Esophagus muscularis mucosa (tissue), 4 donors: ENCODE results near the gene ZNF180.

ENCODE experiments used
- CTCF ChIP-seq, 3 experiments: fragments of 200-600 bp in 2 of 3; fragments of 450-650 bp in 1 of 3; sonication (generic) in 2 of 3; IDR thresholded peaks; one replicate each; pipeline ENCODE4 v1.5.1; 2017 to 2019; ENCODE audit warnings: antibody characterized with exemption in 3 of 3, mild to moderate bottlenecking in 2 of 3, moderate library complexity in 1 of 3
- EP300 ChIP-seq: sonication (generic); formaldehyde crosslinking; IDR thresholded peaks from one replicate; pipeline ENCODE4 v1.6.1; 2017; ENCODE audit warnings: antibody characterized with exemption
- POLR2A ChIP-seq: fragments of 450-650 bp; IDR thresholded peaks from one replicate; pipeline ENCODE4 v1.6.1; 2017; ENCODE audit warnings: antibody characterized with exemption, moderate library complexity, mild to moderate bottlenecking, low read depth
- POLR2AphosphoS5 ChIP-seq, 2 donors: sonication (generic); formaldehyde crosslinking; IDR thresholded peaks; one replicate each; pipeline ENCODE4 v1.6.1; 2017; ENCODE audit warnings: antibody characterized with exemption in 2 of 2

- TF ChIP-seq POLR2A (no peak), POLR2AphosphoS5 (IDR thresholded peaks at IDR 0.05) (no peak), CTCF (IDR thresholded peaks at IDR 0.05) (no peak), EP300 (no peak)
Observed at GRCh38 chr19:44509478-44509877, 9.2 kb upstream of the ZNF180 start.
